ENCODE data around the gene DROSHA.

The DROSHA gene

GRCh38 chr5:31355337-31355736, 176.6 kb downstream of the DROSHA start:
- H3K27ac Mint-ChIP-seq: no peak overlapping the region
- peaks cover 3% of the 10 kb centered on the region for H3K27me3 Mint-ChIP-seq (ENCODE audit: low read depth, poor library complexity)
- no peak overlapping the region for H3K4me3 Mint-ChIP-seq
- H3K36me3 Mint-ChIP-seq (ENCODE audit: low read depth): no peaks in the 10 kb centered on the region
- TF ChIP-seq, protein P1, sequence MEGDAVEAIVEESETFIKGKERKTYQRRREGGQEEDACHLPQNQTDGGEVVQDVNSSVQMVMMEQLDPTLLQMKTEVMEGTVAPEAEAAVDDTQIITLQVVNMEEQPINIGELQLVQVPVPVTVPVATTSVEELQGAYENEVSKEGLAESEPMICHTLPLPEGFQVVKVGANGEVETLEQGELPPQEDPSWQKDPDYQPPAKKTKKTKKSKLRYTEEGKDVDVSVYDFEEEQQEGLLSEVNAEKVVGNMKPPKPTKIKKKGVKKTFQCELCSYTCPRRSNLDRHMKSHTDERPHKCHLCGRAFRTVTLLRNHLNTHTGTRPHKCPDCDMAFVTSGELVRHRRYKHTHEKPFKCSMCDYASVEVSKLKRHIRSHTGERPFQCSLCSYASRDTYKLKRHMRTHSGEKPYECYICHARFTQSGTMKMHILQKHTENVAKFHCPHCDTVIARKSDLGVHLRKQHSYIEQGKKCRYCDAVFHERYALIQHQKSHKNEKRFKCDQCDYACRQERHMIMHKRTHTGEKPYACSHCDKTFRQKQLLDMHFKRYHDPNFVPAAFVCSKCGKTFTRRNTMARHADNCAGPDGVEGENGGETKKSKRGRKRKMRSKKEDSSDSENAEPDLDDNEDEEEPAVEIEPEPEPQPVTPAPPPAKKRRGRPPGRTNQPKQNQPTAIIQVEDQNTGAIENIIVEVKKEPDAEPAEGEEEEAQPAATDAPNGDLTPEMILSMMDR (IDR thresholded peaks at IDR 0.05): no peak
- no peaks in the 10 kb centered on the region for H3K4me1 Mint-ChIP-seq
- H3K9me3 Mint-ChIP-seq: peaks cover 9% of the 10 kb centered on the region
- DNase-seq: no peak
